Activated B cell treated with CpG ODN at 0.5 μM for 24 hours (primary cell): Measurements from ENCODE around the gene ODF2L. TPM values are rescaled to one million over a fixed set of nuclear protein-coding genes. Genes with fewer than 3 reads are reported as not detected.

Experiments
- ATAC-seq: fragments of 200-7000 bp; cut with Tn5 transposase; one replicate; pipeline ENCODE4 v1.10.0; 2021; ENCODE audit warnings: low read depth, mild to moderate bottlenecking, moderate library complexity
- CTCF ChIA-PET: fragments of 350-600 bp; sonication (Branson Sonifier 250); formaldehyde crosslinking; loops from one replicate; lab custom pipeline; 2021; ENCODE audit warnings: antibody characterized with exemption; lab: Charles Lee
- POLR2A ChIA-PET: fragments of 350-600 bp; sonication (Branson Sonifier 250); formaldehyde crosslinking; loops from one replicate; lab custom pipeline; 2021; ENCODE audit warnings: antibody characterized with exemption; lab: Charles Lee
- DNase-seq: peaks from one replicate; pipeline ENCODE4 v3.0.0; 2022
- H3K27ac Mint-ChIP-seq: one replicate; pipeline ENCODE4 v1.8.0; 2020; ENCODE audit warnings: mixed read lengths
- H3K27me3 Mint-ChIP-seq: one replicate; pipeline ENCODE4 v1.8.0; 2021; ENCODE audit warnings: mixed read lengths
- H3K36me3 Mint-ChIP-seq: one replicate; pipeline ENCODE4 v1.8.0; 2021; ENCODE audit warnings: low read depth, mixed read lengths
- H3K4me1 Mint-ChIP-seq: one replicate; pipeline ENCODE4 v1.8.0; 2021; ENCODE audit warnings: mixed read lengths
- H3K4me3 Mint-ChIP-seq: one replicate; pipeline ENCODE4 v1.8.0; 2020; ENCODE audit warnings: mild to moderate bottlenecking, mixed read lengths
- H3K9me3 Mint-ChIP-seq: one replicate; pipeline ENCODE4 v1.8.0; 2020; ENCODE audit warnings: mixed read lengths
- intact Hi-C: fragments of 100-400 bp; cut with micrococcal nuclease; formaldehyde crosslinking; loops from one replicate; pipeline ENCODE4 v1.15.1; 2024
- total RNA-seq: library from RNA; stranded (reverse); gene quantifications from 2 replicates; pipeline ENCODE4 v1.2.3, GENCODE V29; 2022
- TF ChIP-seq, protein P1 (sequence below): fragments of 200-600 bp; IDR thresholded peaks from one replicate; pipeline ENCODE4 v1.8.0; 2022; ENCODE audit warnings: antibody characterized with exemption, mild to moderate bottlenecking

Gene ODF2L
- total RNA-seq, 1 donor from 2014 or later, result 36.1 TPM

DNA sequence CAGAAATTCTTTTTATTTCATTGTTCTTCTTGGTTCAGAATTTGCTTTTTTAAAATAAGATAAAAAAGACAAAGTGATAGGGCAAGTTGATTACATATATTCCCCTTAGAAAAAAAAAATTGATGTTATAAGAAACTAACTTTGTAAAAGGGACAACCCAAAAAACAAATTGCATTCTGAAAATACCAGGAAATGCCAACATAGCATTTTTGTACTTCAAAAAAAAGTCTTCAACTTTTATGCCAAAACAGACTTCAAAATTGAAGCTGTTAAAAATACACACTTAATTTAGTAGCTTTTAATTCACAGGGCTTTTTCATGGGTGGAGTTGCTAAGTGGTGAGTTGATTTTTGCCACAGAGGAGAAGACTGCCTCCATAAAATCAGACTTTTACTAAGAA is 70.9 kb downstream of the ODF2L start:
- ATAC-seq (no peak), DNase-seq (no peak)
- Mint-ChIP-seq H3K4me3 (no peak overlapping the region), H3K27ac (no peak overlapping the region), H3K4me1 (no peaks in the 10 kb centered on the region), H3K9me3 (no peaks in the 10 kb centered on the region), H3K27me3 (no peaks in the 10 kb centered on the region), H3K36me3 (no peaks in the 10 kb centered on the region)
- ChIA-PET POLR2A (no interaction called here), CTCF (no interaction called here)
- intact Hi-C loops, result no loop called here
- TF ChIP-seq, protein P1, sequence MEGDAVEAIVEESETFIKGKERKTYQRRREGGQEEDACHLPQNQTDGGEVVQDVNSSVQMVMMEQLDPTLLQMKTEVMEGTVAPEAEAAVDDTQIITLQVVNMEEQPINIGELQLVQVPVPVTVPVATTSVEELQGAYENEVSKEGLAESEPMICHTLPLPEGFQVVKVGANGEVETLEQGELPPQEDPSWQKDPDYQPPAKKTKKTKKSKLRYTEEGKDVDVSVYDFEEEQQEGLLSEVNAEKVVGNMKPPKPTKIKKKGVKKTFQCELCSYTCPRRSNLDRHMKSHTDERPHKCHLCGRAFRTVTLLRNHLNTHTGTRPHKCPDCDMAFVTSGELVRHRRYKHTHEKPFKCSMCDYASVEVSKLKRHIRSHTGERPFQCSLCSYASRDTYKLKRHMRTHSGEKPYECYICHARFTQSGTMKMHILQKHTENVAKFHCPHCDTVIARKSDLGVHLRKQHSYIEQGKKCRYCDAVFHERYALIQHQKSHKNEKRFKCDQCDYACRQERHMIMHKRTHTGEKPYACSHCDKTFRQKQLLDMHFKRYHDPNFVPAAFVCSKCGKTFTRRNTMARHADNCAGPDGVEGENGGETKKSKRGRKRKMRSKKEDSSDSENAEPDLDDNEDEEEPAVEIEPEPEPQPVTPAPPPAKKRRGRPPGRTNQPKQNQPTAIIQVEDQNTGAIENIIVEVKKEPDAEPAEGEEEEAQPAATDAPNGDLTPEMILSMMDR, result no peak

DNA sequence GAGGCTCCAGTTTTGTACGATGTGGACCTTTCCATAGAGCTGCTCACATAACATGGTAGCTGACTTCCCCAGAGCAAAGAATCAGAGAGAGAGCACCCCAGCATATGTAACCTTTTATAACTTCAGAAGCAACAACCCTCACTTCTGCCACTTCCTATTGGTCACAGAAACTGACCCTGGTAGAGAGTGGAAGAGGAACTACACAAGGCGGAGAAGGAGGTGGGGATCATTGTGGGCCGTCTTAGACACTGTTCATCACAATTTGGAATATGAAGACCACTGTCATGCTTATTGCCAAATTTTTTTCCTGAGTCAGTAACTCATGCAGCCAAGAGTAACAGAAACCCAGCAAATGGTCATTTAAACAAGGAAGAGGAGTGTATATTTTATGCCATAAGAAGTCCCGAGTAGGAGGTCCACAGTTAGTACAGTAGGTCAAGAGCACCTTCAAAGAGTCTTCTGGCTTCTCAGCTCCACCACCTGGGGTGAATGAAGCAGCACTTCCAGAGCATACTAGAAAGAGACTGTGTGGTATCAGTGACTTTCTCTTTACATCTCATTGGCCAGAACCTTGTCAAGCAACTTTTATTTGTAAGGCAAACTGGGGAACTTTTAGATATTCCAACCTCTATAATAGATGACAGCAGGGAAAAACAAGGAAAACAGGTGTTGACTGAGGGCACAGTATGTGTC is 71.8 kb downstream of the ODF2L start:
- H3K9me3 Mint-ChIP-seq, result no peaks in the 10 kb centered on the region
- POLR2A ChIA-PET, result no interaction called here
- CTCF ChIA-PET, result no interaction called here
- ATAC-seq (no peak), DNase-seq (no peak)
- H3K36me3 Mint-ChIP-seq, result no peaks in the 10 kb centered on the region
- TF ChIP-seq, protein P1, result no peak
- no peak overlapping the region for H3K27ac Mint-ChIP-seq
- no peaks in the 10 kb centered on the region for H3K4me1 Mint-ChIP-seq
- intact Hi-C loops, result no loop called here
- H3K4me3 Mint-ChIP-seq, result no peak overlapping the region
- H3K27me3 Mint-ChIP-seq, result no peaks in the 10 kb centered on the region

DNA sequence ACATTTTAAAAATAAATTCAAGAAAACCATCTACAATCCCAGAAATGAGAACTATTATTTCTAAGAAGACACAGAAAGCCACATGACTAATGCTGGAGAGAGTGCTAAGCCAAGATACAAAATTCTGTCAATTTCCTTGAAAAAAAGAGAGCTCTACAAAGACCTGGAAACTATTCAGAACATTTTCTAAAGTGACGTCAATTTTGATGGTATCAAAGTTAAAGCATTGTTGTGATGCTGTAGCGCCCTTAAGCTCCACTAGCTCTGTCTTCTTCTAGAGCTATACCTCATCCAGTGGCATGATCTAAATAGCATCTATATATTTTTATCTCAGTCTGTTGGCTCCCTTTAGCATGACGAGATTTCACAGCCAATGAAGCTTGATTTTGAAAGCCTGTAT is 73.9 kb downstream of the ODF2L start:
- intact Hi-C loops, result no loop called here

DNA sequence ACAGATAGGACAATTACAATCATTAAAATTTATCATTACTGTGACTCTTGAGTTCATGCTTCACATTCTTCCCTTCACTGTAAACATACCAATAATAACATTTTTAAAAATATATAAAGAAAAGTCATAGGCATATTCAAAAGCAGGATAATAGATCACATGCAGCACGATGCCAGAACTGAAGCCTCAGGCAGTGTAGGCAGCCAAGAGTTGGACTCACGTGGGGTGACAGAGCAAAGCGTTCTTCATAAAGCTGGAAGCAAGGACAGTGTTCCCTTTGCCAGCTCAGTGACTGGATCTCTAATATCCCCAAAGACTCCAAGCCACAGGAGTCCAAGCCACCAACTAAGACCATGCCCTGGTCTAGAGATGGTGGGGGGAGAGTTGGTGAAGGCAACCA is 77.7 kb downstream of the ODF2L start:
- no peaks in the 10 kb centered on the region for H3K27me3 Mint-ChIP-seq
- ChIA-PET CTCF (no interaction called here), POLR2A (no interaction called here)
- no peaks in the 10 kb centered on the region for H3K36me3 Mint-ChIP-seq
- ATAC-seq (no peak), DNase-seq (no peak)
- no peak overlapping the region for H3K27ac Mint-ChIP-seq
- no peak overlapping the region for H3K4me3 Mint-ChIP-seq
- no peaks in the 10 kb centered on the region for H3K4me1 Mint-ChIP-seq
- TF ChIP-seq, protein P1, result no peak
- intact Hi-C loops, result no loop called here
- no peaks in the 10 kb centered on the region for H3K9me3 Mint-ChIP-seq

More for the DNA sequence above, 73.9 kb downstream of the ODF2L start:
- no peak for ATAC-seq
- no peaks in the 10 kb centered on the region for H3K36me3 Mint-ChIP-seq
- DNase-seq, result no peak
- CTCF ChIA-PET, result no interaction called here
- H3K27me3 Mint-ChIP-seq, result no peaks in the 10 kb centered on the region
- no peak overlapping the region for H3K27ac Mint-ChIP-seq
- H3K4me3 Mint-ChIP-seq, result no peak overlapping the region
- TF ChIP-seq, protein P1, result no peak
- H3K4me1 Mint-ChIP-seq, result no peaks in the 10 kb centered on the region
- H3K9me3 Mint-ChIP-seq, result no peaks in the 10 kb centered on the region
- POLR2A ChIA-PET, result no interaction called here

DNA sequence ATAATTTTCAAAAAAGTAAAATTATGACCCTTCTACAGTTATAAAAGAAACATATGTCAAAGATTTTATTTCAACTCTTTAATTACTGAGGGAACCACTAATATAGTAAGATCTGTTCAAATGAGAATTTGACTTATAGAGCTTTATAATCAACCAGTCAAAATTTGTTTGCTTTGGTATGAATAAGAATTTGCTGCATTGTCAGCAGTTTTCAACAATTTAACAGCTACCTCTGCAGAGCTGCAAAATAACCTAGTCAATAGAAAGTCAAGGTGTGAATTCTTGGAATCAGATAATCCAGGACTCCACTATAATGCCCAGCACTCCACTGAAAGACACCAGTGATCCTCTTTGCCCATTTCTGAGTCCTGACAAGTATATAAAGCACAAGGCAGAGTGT is 78.2 kb downstream of the ODF2L start:
- ChIA-PET CTCF (no interaction called here), POLR2A (no interaction called here)

More for the DNA sequence above, 78.2 kb downstream of the ODF2L start:
- Mint-ChIP-seq H3K36me3 (no peaks in the 10 kb centered on the region), H3K27me3 (no peaks in the 10 kb centered on the region), H3K4me3 (no peak overlapping the region), H3K9me3 (no peaks in the 10 kb centered on the region), H3K4me1 (no peaks in the 10 kb centered on the region), H3K27ac (no peak overlapping the region)
- ATAC-seq (no peak), DNase-seq (no peak)
- intact Hi-C loops, result no loop called here
- TF ChIP-seq, protein P1, result no peak
